WTC11 (cell line): ENCODE measurements around the gene SCIMP. TPM values are rescaled to one million over a fixed set of nuclear protein-coding genes. Genes with fewer than 3 reads are reported as not detected.

Experiments
- ATAC-seq: fragments of 200-7000 bp; cut with Tn5 transposase; 2 replicates; pipeline ENCODE4 v1.10.0; 2021; ENCODE audit warnings: mild to moderate bottlenecking, moderate library complexity
- CTCF ChIA-PET: fragments of 300-600 bp; sonication (Branson Sonifier 250); formaldehyde crosslinking; loops from one replicate; lab custom pipeline; 2021; ENCODE audit warnings: antibody characterized with exemption; lab: Charles Lee
- POLR2A ChIA-PET: fragments of 350-600 bp; sonication (Branson Sonifier 250); formaldehyde crosslinking; loops from one replicate; lab custom pipeline; 2021; ENCODE audit warnings: antibody characterized with exemption; lab: Charles Lee
- DNase-seq: peaks from one replicate; pipeline ENCODE4 v3.0.0; 2021; ENCODE audit warnings: low spot score
- H3K27ac Mint-ChIP-seq: 2 replicates; pipeline ENCODE4 v1.8.0; 2021; ENCODE audit warnings: mixed read lengths
- H3K27me3 Mint-ChIP-seq: 2 replicates; pipeline ENCODE4 v1.8.0; 2021; ENCODE audit warnings: low read depth, mild to moderate bottlenecking, moderate library complexity, mixed read lengths
- H3K36me3 Mint-ChIP-seq: 2 replicates; pipeline ENCODE4 v1.8.0; 2021; ENCODE audit warnings: mixed read lengths
- H3K4me1 Mint-ChIP-seq: 2 replicates; pipeline ENCODE4 v1.8.0; 2022; ENCODE audit warnings: mixed read lengths
- H3K4me3 Mint-ChIP-seq: 2 replicates; pipeline ENCODE4 v1.8.0; 2021; ENCODE audit warnings: mild to moderate bottlenecking, moderate library complexity, mixed read lengths
- H3K9me3 Mint-ChIP-seq: 2 replicates; pipeline ENCODE4 v1.8.0; 2021; ENCODE audit warnings: mixed read lengths
- AFF4 ChIP-seq: sonication (generic); formaldehyde crosslinking; IDR thresholded peaks from 2 replicates; pipeline ENCODE4 v1.8.1; 2023; ENCODE audit warnings: mild to moderate bottlenecking, missing genetic modification reagents, borderline replicate concordance
- ARID4B ChIP-seq: sonication (generic); formaldehyde crosslinking; IDR thresholded peaks from 2 replicates; pipeline ENCODE4 v1.8.0; 2023; ENCODE audit warnings: missing genetic modification reagents, mild to moderate bottlenecking, borderline replicate concordance
- ATF6 ChIP-seq: sonication (generic); formaldehyde crosslinking; IDR thresholded peaks from 2 replicates; pipeline ENCODE4 v1.8.1; 2023; ENCODE audit warnings: mild to moderate bottlenecking, missing genetic modification reagents
- CTCF ChIP-seq: fragments of 200-600 bp; IDR thresholded peaks from 2 replicates; pipeline ENCODE4 v1.8.0; 2022; ENCODE audit warnings: antibody characterized with exemption
- EMX1 ChIP-seq: fragments of 250-450 bp; sonication (Bioruptor Pico); IDR thresholded peaks from 2 replicates; pipeline ENCODE4 v1.8.0; 2021; ENCODE audit warnings: mild to moderate bottlenecking
- ESRRA ChIP-seq: sonication (generic); formaldehyde crosslinking; IDR thresholded peaks from 2 replicates; pipeline ENCODE4 v1.8.1; 2022; ENCODE audit warnings: mild to moderate bottlenecking, missing genetic modification reagents, borderline replicate concordance
- FOXP1 ChIP-seq: sonication (generic); formaldehyde crosslinking; IDR thresholded peaks from 2 replicates; pipeline ENCODE4 v1.8.0; 2022; ENCODE audit warnings: missing genetic modification reagents, mild to moderate bottlenecking, moderate library complexity, borderline replicate concordance
- FOXP4 ChIP-seq: sonication (generic); formaldehyde crosslinking; IDR thresholded peaks from 2 replicates; pipeline ENCODE4 v1.8.0; 2022; ENCODE audit warnings: mild to moderate bottlenecking, missing genetic modification reagents
- JUN ChIP-seq: sonication (generic); formaldehyde crosslinking; IDR thresholded peaks from 2 replicates; pipeline ENCODE4 v1.8.0; 2023; ENCODE audit warnings: mild to moderate bottlenecking, missing genetic modification reagents
- MXD4 ChIP-seq: fragments of 250-450 bp; sonication (Bioruptor Pico); IDR thresholded peaks from 2 replicates; pipeline ENCODE4 v1.8.0; 2021; ENCODE audit warnings: mild to moderate bottlenecking, moderate library complexity, borderline replicate concordance
- MYBL2 ChIP-seq: sonication (generic); formaldehyde crosslinking; IDR thresholded peaks from 2 replicates; pipeline ENCODE4 v1.8.1; 2023; ENCODE audit warnings: mild to moderate bottlenecking, moderate library complexity, missing genetic modification reagents
- NR3C1 ChIP-seq: sonication (generic); formaldehyde crosslinking; conservative IDR thresholded peaks from 2 replicates; pipeline ENCODE4 v1.8.1; 2023; ENCODE audit warnings: low read depth, mild to moderate bottlenecking, missing genetic modification reagents
- SOX15 ChIP-seq: fragments of 250-450 bp; sonication (Bioruptor Pico); IDR thresholded peaks from 2 replicates; pipeline ENCODE4 v1.9.0; 2021; ENCODE audit warnings: mild to moderate bottlenecking
- STAT6 ChIP-seq: sonication (generic); formaldehyde crosslinking; conservative IDR thresholded peaks from 2 replicates; pipeline ENCODE4 v1.8.1; 2023; ENCODE audit warnings: mild to moderate bottlenecking, low read depth, missing genetic modification reagents, moderate library complexity
- TP53 ChIP-seq: sonication (generic); formaldehyde crosslinking; IDR thresholded peaks from 2 replicates; pipeline ENCODE4 v1.8.1; 2023; ENCODE audit warnings: mild to moderate bottlenecking, missing genetic modification reagents
- ZNF281 ChIP-seq: sonication (generic); formaldehyde crosslinking; IDR thresholded peaks from 2 replicates; pipeline ENCODE4 v1.8.0; 2023; ENCODE audit warnings: mild to moderate bottlenecking, missing genetic modification reagents
- total RNA-seq: library from RNA; stranded (reverse); gene quantifications from 3 replicates; pipeline ENCODE4 v1.2.3, GENCODE V29; 2021

SCIMP gene
- total RNA-seq, 1 experiment from 2014 or later, result not detected

GRCh38 chr17:5241861-5242671, 7.4 kb upstream of the SCIMP start:
- Mint-ChIP-seq H3K27ac (no peak overlapping the region), H3K36me3 (no peaks in the 10 kb centered on the region), H3K4me3 (no peak overlapping the region), H3K9me3 (no peaks in the 10 kb centered on the region), H3K27me3 (no peaks in the 10 kb centered on the region; the same call in 1 of the 2 replicates), H3K4me1 (no peaks in the 10 kb centered on the region; the same call in 1 of the 2 replicates)
- ChIA-PET POLR2A (no interaction called here), CTCF (interaction anchor here (0.5 kb wide), 1 partner anchor 108 kb away, joined by 3 read pairs; no protein-coding TSS in a partner anchor)
- ATAC-seq (no peak), DNase-seq (no peak)
- TF ChIP-seq ATF6 (CRISPR knock-in tag), result no peak
- no peak for TF ChIP-seq ZNF281 (CRISPR knock-in tag)
- TF ChIP-seq CTCF, result no peak
- no peak for TF ChIP-seq ARID4B (CRISPR knock-in tag)
- no peak for TF ChIP-seq MXD4 (CRISPR knock-in tag)
- TF ChIP-seq NR3C1, result no peak
- no peak for TF ChIP-seq JUN (CRISPR knock-in tag)
- no peak for TF ChIP-seq STAT6 (CRISPR knock-in tag)
- no peak for TF ChIP-seq FOXP1 (CRISPR knock-in tag)
- no peak for TF ChIP-seq AFF4 (CRISPR knock-in tag)
- no peak for TF ChIP-seq SOX15 (CRISPR knock-in tag)
- no peak for TF ChIP-seq MYBL2 (CRISPR knock-in tag)
- no peak for TF ChIP-seq ESRRA (CRISPR knock-in tag)
- no peak for TF ChIP-seq EMX1
- TF ChIP-seq TP53 (CRISPR knock-in tag), result no peak
- TF ChIP-seq FOXP4 (CRISPR knock-in tag), result no peak
